ELR (cell line): ENCODE measurements around the gene STK11.
"Not testable (repeated sequence)": the region's sequence is repeated elsewhere in the genome, so short reads cannot be mapped to it uniquely, and the experiment has no call there.

Experiments
- DNase-seq: peaks from one replicate; pipeline ENCODE4 v3.0.0-alpha.2; 2015; ENCODE audit warnings: low read depth

STK11 gene

GRCh38 chr19:1169411-1169791 lies 36.2 kb upstream of the STK11 start:
- no peak for DNase-seq

- no peak for DNase-seq
These were observed 35.4 kb upstream of the STK11 start for GRCh38 chr19:1169921-1170885.

GRCh38 chr19:1170938-1171754 lies 34.4 kb upstream of the STK11 start:
- DNase-seq = no peak

GRCh38 chr19:1171755-1172352 lies 33.7 kb upstream of the STK11 start:
- no peak for DNase-seq

GRCh38 chr19:1172353-1173158 lies 33.0 kb upstream of the STK11 start:
- peak; percentile 76 for DNase-seq

GRCh38 chr19:1173159-1173844 lies 32.3 kb upstream of the STK11 start:
- DNase-seq = peak; percentile 43

- peak; percentile 89 for DNase-seq
These were observed 31.5 kb upstream of the STK11 start, which contains the start of gene SBNO2 for GRCh38 chr19:1173845-1174809. Gene SBNO2 (minus strand): TSS chr19:1174268. CDS start chr19:1154276, 19,992 bp downstream.

- peak; percentile 99 for DNase-seq
These were observed 28.1 kb upstream of the STK11 start for GRCh38 chr19:1177322-1178114.

- no peak for DNase-seq
These were observed 24.0 kb upstream of the STK11 start for GRCh38 chr19:1181606-1182005.

GRCh38 chr19:1182068-1182467 lies 23.5 kb upstream of the STK11 start:
- DNase-seq = no peak

- DNase-seq = no peak
These were observed 22.9 kb upstream of the STK11 start for GRCh38 chr19:1182727-1183126.

- peak; percentile 90 for DNase-seq
These were observed 21.9 kb upstream of the STK11 start for GRCh38 chr19:1183543-1184172.

GRCh38 chr19:1189419-1189818 lies 16.2 kb upstream of the STK11 start:
- DNase-seq = peak; percentile 61

- no peak for DNase-seq
These were observed 6.0 kb upstream of the STK11 start for GRCh38 chr19:1199531-1199930.

GRCh38 chr19:1200614-1201013 lies 5.0 kb upstream of the STK11 start:
- DNase-seq = not testable (repeated sequence)

- peak; percentile 25 for DNase-seq
These were observed 729 bp downstream of the STK11 start for GRCh38 chr19:1206150-1206863.

- peak; percentile 29 for DNase-seq
These were observed 1.4 kb downstream of the STK11 start for GRCh38 chr19:1206864-1207450.
